Medulla oblongata (tissue), 1 donor: ENCODE measurements around the gene VSTM2L.

ENCODE experiments used
- DNase-seq: peaks from one replicate; pipeline ENCODE4 v3.0.0-alpha.2; 2015; ENCODE audit errors: extremely low spot score

The VSTM2L gene

GRCh38 chr20:37918035-37918434 lies 15.1 kb downstream of the VSTM2L start:
- no peak for DNase-seq

- DNase-seq: no peak
Measured at GRCh38 chr20:37919389-37920040, 16.6 kb downstream of the VSTM2L start.

- no peak for DNase-seq
Measured at GRCh38 chr20:37920270-37920669, 17.3 kb downstream of the VSTM2L start.

GRCh38 chr20:37920679-37921322 lies 17.9 kb downstream of the VSTM2L start:
- DNase-seq: no peak

GRCh38 chr20:37921341-37921929 lies 18.5 kb downstream of the VSTM2L start:
- DNase-seq: no peak

- DNase-seq: no peak
Measured at GRCh38 chr20:37922016-37922415, 19.1 kb downstream of the VSTM2L start.

- DNase-seq: no peak
Measured at GRCh38 chr20:37925265-37926165, 22.6 kb downstream of the VSTM2L start.

- no peak for DNase-seq
Measured at GRCh38 chr20:37926612-37927011, 23.7 kb downstream of the VSTM2L start.

- no peak for DNase-seq
Measured at GRCh38 chr20:37927410-37928095, 24.6 kb downstream of the VSTM2L start.

- DNase-seq: no peak
Measured at GRCh38 chr20:37928996-37929682, 26.2 kb downstream of the VSTM2L start.

- DNase-seq: no peak
Measured at GRCh38 chr20:37929683-37930014, 26.7 kb downstream of the VSTM2L start.

- no peak for DNase-seq
Measured at GRCh38 chr20:37931153-37931922, 28.4 kb downstream of the VSTM2L start.

GRCh38 chr20:37932074-37932473 lies 29.1 kb downstream of the VSTM2L start:
- no peak for DNase-seq

GRCh38 chr20:37932919-37933318 lies 30.0 kb downstream of the VSTM2L start:
- DNase-seq: no peak

- DNase-seq: no peak
Measured at GRCh38 chr20:37933786-37934633, 31.1 kb downstream of the VSTM2L start.

- DNase-seq: no peak
Measured at GRCh38 chr20:37934634-37935375, 31.9 kb downstream of the VSTM2L start.

- no peak for DNase-seq
Measured at GRCh38 chr20:37935435-37935834, 32.5 kb downstream of the VSTM2L start.

GRCh38 chr20:37936041-37936440 lies 33.1 kb downstream of the VSTM2L start:
- no peak for DNase-seq

GRCh38 chr20:37936451-37936850 lies 33.5 kb downstream of the VSTM2L start:
- no peak for DNase-seq
